Stimulated activated naive B cell treated with anti-CD40 and anti-IgM and Interleukin-4, amounts not matched to agents 10 μg/mL and 1 μg/mL and 100 μg/mL, for 72 hours (primary cell): Measurements from ENCODE around the gene IL1RAP.
A peak's percentile ranks its signal among the peaks of the same experiment; 100 is the strongest.

Source experiments
- ATAC-seq, 2 donors: fragments of 150-1000 bp; cut with Tn5 transposase; replicated peaks; 2 replicates each; pipeline ENCODE4 v1.10.0; 2021; ENCODE audit warnings: moderate library complexity in 1 of 2
- DNase-seq: peaks from one replicate; pipeline ENCODE4 v3.0.0; 2021
- H3K27ac Mint-ChIP-seq: one replicate; pipeline ENCODE4 v1.8.0; 2022; ENCODE audit warnings: mild to moderate bottlenecking, mixed read lengths
- H3K27me3 Mint-ChIP-seq, 2 donors: one replicate each; pipeline ENCODE4 v1.8.0; 2022; ENCODE audit warnings: mixed read lengths in 2 of 2
- H3K36me3 Mint-ChIP-seq, 2 donors: one replicate each; pipeline ENCODE4 v1.8.0; 2022; ENCODE audit warnings: mixed read lengths in 2 of 2, mild to moderate bottlenecking in 1 of 2
- H3K4me1 Mint-ChIP-seq, 2 donors: one replicate each; pipeline ENCODE4 v1.8.0; 2022; ENCODE audit warnings: mixed read lengths in 2 of 2, mild to moderate bottlenecking in 1 of 2
- H3K4me3 Mint-ChIP-seq, 2 donors: one replicate each; pipeline ENCODE4 v1.8.0; 2022; ENCODE audit warnings: mild to moderate bottlenecking in 2 of 2, mixed read lengths in 2 of 2, moderate library complexity in 1 of 2
- H3K9me3 Mint-ChIP-seq, 2 donors: one replicate each; pipeline ENCODE4 v1.8.0; 2022; ENCODE audit warnings: mixed read lengths in 2 of 2, mild to moderate bottlenecking in 1 of 2

Gene IL1RAP

GRCh38 chr3:190607021-190607420 lies 93.1 kb downstream of the IL1RAP start:
- H3K4me3 Mint-ChIP-seq = no peak overlapping the region
- no peak for ATAC-seq

GRCh38 chr3:190608850-190609589 lies 95.1 kb downstream of the IL1RAP start:
- ATAC-seq (no peak), DNase-seq (no peak)
- H3K27me3 Mint-ChIP-seq = no peaks in the 10 kb centered on the region
- H3K36me3 Mint-ChIP-seq = peaks cover 30 to 46% of the 10 kb centered on the region in 2 donors
- H3K4me1 Mint-ChIP-seq = peaks cover 17 to 23% of the 10 kb centered on the region in 2 donors
- H3K27ac Mint-ChIP-seq = peak overlapping the region; percentile 9
- no peak overlapping the region for H3K4me3 Mint-ChIP-seq
- H3K9me3 Mint-ChIP-seq = peaks cover 0 to 3% of the 10 kb centered on the region in 2 donors

More at GRCh38 chr3:190607021-190607420, 93.1 kb downstream of the IL1RAP start:
- peaks cover 0 to 3% of the 10 kb centered on the region in 2 donors for H3K9me3 Mint-ChIP-seq
- H3K27ac Mint-ChIP-seq = no peak overlapping the region
- H3K36me3 Mint-ChIP-seq = peaks cover 28 to 43% of the 10 kb centered on the region in 2 donors
- H3K27me3 Mint-ChIP-seq = no peaks in the 10 kb centered on the region
- H3K4me1 Mint-ChIP-seq = peaks cover 11 to 13% of the 10 kb centered on the region in 2 donors
- DNase-seq = no peak

- Mint-ChIP-seq H3K27me3 (no peaks in the 10 kb centered on the region), H3K4me3 (no peak overlapping the region), H3K36me3 (peaks cover 11 to 18% of the 10 kb centered on the region in 2 donors), H3K9me3 (no peaks in the 10 kb centered on the region), H3K27ac (peak overlapping the region; percentile 65), H3K4me1 (peaks cover 29 to 66% of the 10 kb centered on the region in 2 donors)
- DNase-seq (no peak), ATAC-seq (no peak)
These were observed 100.6 kb downstream of the IL1RAP start for GRCh38 chr3:190614226-190615059.

GRCh38 chr3:190615060-190615384 lies 101.1 kb downstream of the IL1RAP start:
- Mint-ChIP-seq H3K4me1 (peaks cover 24 to 62% of the 10 kb centered on the region in 2 donors), H3K27ac (no peak overlapping the region), H3K4me3 (no peak overlapping the region), H3K9me3 (no peaks in the 10 kb centered on the region), H3K27me3 (no peaks in the 10 kb centered on the region), H3K36me3 (peaks cover 5 to 12% of the 10 kb centered on the region in 2 donors)
- no peak for DNase-seq
- no peak for ATAC-seq

GRCh38 chr3:190615607-190616006 lies 101.7 kb downstream of the IL1RAP start:
- Mint-ChIP-seq H3K27me3 (no peaks in the 10 kb centered on the region), H3K36me3 (peaks cover 5 to 11% of the 10 kb centered on the region in 2 donors), H3K4me1 (peaks cover 24 to 63% of the 10 kb centered on the region in 2 donors), H3K9me3 (no peaks in the 10 kb centered on the region), H3K4me3 (no peak overlapping the region), H3K27ac (peak overlapping the region; percentile 72)
- DNase-seq (no peak), ATAC-seq (no peak)

- Mint-ChIP-seq H3K36me3 (peaks cover 5 to 9% of the 10 kb centered on the region in 2 donors), H3K27me3 (no peaks in the 10 kb centered on the region), H3K9me3 (no peaks in the 10 kb centered on the region), H3K4me3 (peak overlapping the region in 1 of 2 donors; percentile 63), H3K27ac (peak overlapping the region; percentile 94), H3K4me1 (peaks cover 26 to 70% of the 10 kb centered on the region in 2 donors)
- DNase-seq (no peak), ATAC-seq (no peak)
These were observed 102.8 kb downstream of the IL1RAP start for GRCh38 chr3:190616637-190617036.

- peaks cover 5 to 7% of the 10 kb centered on the region in 2 donors for H3K36me3 Mint-ChIP-seq
- peak overlapping the region; percentile 56 to 63 for H3K4me3 Mint-ChIP-seq
- no peaks in the 10 kb centered on the region for H3K27me3 Mint-ChIP-seq
- H3K27ac Mint-ChIP-seq = peak overlapping the region; percentile 94
- ATAC-seq (peak; percentile 82 to 91), DNase-seq (peak; percentile 80)
- peaks cover 26 to 70% of the 10 kb centered on the region in 2 donors for H3K4me1 Mint-ChIP-seq
- no peaks in the 10 kb centered on the region for H3K9me3 Mint-ChIP-seq
These were observed 103.3 kb downstream of the IL1RAP start for GRCh38 chr3:190617185-190617584.

- DNase-seq (no peak), ATAC-seq (peak; percentile 78 to 81)
- Mint-ChIP-seq H3K27ac (peak overlapping the region; percentile 94), H3K9me3 (no peaks in the 10 kb centered on the region), H3K4me3 (peak overlapping the region; percentile 64 to 66), H3K27me3 (no peaks in the 10 kb centered on the region), H3K36me3 (peaks cover 2 to 5% of the 10 kb centered on the region in 2 donors), H3K4me1 (peaks cover 22 to 64% of the 10 kb centered on the region in 2 donors)
These were observed 104.6 kb downstream of the IL1RAP start for GRCh38 chr3:190618330-190619030.

- ATAC-seq = no peak
- no peak overlapping the region for H3K4me3 Mint-ChIP-seq
- no peak for DNase-seq
- no peaks in the 10 kb centered on the region for H3K9me3 Mint-ChIP-seq
- H3K36me3 Mint-ChIP-seq = peaks cover 6 to 10% of the 10 kb centered on the region in 2 donors
- peaks cover 20 to 57% of the 10 kb centered on the region in 2 donors for H3K4me1 Mint-ChIP-seq
- no peaks in the 10 kb centered on the region for H3K27me3 Mint-ChIP-seq
- peak overlapping the region; percentile 94 for H3K27ac Mint-ChIP-seq
These were observed 105.5 kb downstream of the IL1RAP start for GRCh38 chr3:190619353-190619752.

GRCh38 chr3:190619761-190620160 lies 105.9 kb downstream of the IL1RAP start:
- peaks cover 19 to 53% of the 10 kb centered on the region in 2 donors for H3K4me1 Mint-ChIP-seq
- H3K36me3 Mint-ChIP-seq = peaks cover 9 to 12% of the 10 kb centered on the region in 2 donors
- H3K27me3 Mint-ChIP-seq = no peaks in the 10 kb centered on the region
- H3K27ac Mint-ChIP-seq = no peak overlapping the region
- H3K4me3 Mint-ChIP-seq = no peak overlapping the region
- H3K9me3 Mint-ChIP-seq = no peaks in the 10 kb centered on the region
- DNase-seq = no peak
- no peak for ATAC-seq

- no peaks in the 10 kb centered on the region for H3K27me3 Mint-ChIP-seq
- no peak overlapping the region for H3K4me3 Mint-ChIP-seq
- no peak for ATAC-seq
- H3K27ac Mint-ChIP-seq = no peak overlapping the region
- H3K4me1 Mint-ChIP-seq = peaks cover 19 to 41% of the 10 kb centered on the region in 2 donors
- no peak for DNase-seq
- H3K36me3 Mint-ChIP-seq = peaks cover 9 to 12% of the 10 kb centered on the region in 2 donors
- no peaks in the 10 kb centered on the region for H3K9me3 Mint-ChIP-seq
These were observed 107.2 kb downstream of the IL1RAP start for GRCh38 chr3:190620886-190621608.

GRCh38 chr3:190621927-190622326 lies 108.0 kb downstream of the IL1RAP start:
- DNase-seq (no peak), ATAC-seq (no peak)
- Mint-ChIP-seq H3K27me3 (no peaks in the 10 kb centered on the region), H3K36me3 (peaks cover 9 to 13% of the 10 kb centered on the region in 2 donors), H3K4me3 (no peak overlapping the region), H3K27ac (no peak overlapping the region), H3K4me1 (peaks cover 15 to 33% of the 10 kb centered on the region in 2 donors), H3K9me3 (no peaks in the 10 kb centered on the region)

- no peaks in the 10 kb centered on the region for H3K9me3 Mint-ChIP-seq
- H3K4me1 Mint-ChIP-seq = peaks cover 3 to 10% of the 10 kb centered on the region in 2 donors
- DNase-seq = no peak
- no peak for ATAC-seq
- no peak overlapping the region for H3K27ac Mint-ChIP-seq
- H3K27me3 Mint-ChIP-seq = no peaks in the 10 kb centered on the region
- peaks cover 9 to 19% of the 10 kb centered on the region in 2 donors for H3K36me3 Mint-ChIP-seq
- H3K4me3 Mint-ChIP-seq = no peak overlapping the region
These were observed 110.4 kb downstream of the IL1RAP start for GRCh38 chr3:190624282-190624681.
